IMR-90 (cell line): ENCODE data around the gene ITGA4. TPM values are rescaled to one million over a fixed set of nuclear protein-coding genes. Genes with fewer than 3 reads are reported as not detected.

Experiments used
- ATAC-seq: fragments of 200-7000 bp; cut with Tn5 transposase; 2 replicates; pipeline ENCODE4 v1.9.1; 2020; ENCODE audit warnings: low read depth, mild to moderate bottlenecking, moderate library complexity
- BruUV-seq: library from RNA; stranded (reverse); fragments of 400-500 nt; replicated peaks from 2 replicates; lab custom pipeline; 2021; lab: Mats Ljungman, UMichigan
- CTCF ChIA-PET: fragments of 300-600 bp; formaldehyde crosslinking; extraction: SDS; loops from one replicate; lab custom pipeline; 2021; ENCODE audit warnings: antibody characterized with exemption; lab: Yijun Ruan, JAX
- POLR2A ChIA-PET: fragments of 300-600 bp; sonication (Branson Sonifier 250); formaldehyde crosslinking; loops from one replicate; lab custom pipeline; 2022; ENCODE audit warnings: antibody characterized with exemption; ENCODE audit not compliant: unreplicated experiment; lab: Charles Lee
- DNase-seq: peaks from one replicate; pipeline ENCODE4 v3.0.0; 2013
- H2AFZ ChIP-seq: replicated peaks from 2 replicates; pipeline ENCODE3; 2013; ENCODE audit warnings: low read length, mild to moderate bottlenecking; ENCODE audit not compliant: poor library complexity
- H2AK5ac ChIP-seq: 2 replicates; pipeline ENCODE4 v1.6.1; 2013; ENCODE audit warnings: low read depth, low read length, inconsistent platforms
- H2AK9ac ChIP-seq: replicated peaks from 2 replicates; pipeline ENCODE3; 2013; ENCODE audit warnings: mild to moderate bottlenecking, low read depth, low read length, moderate library complexity; ENCODE audit not compliant: poor library complexity
- H2BK120ac ChIP-seq: 2 replicates; pipeline ENCODE4 v1.6.1; 2013; ENCODE audit warnings: low read depth, low read length, inconsistent platforms
- H2BK15ac ChIP-seq: 3 replicates; pipeline ENCODE4 v1.6.1; 2013; ENCODE audit warnings: low read depth, low read length, inconsistent platforms
- H2BK20ac ChIP-seq: 2 replicates; pipeline ENCODE4 v1.6.1; 2013; ENCODE audit warnings: low read depth, mild to moderate bottlenecking, inconsistent platforms, low read length, moderate library complexity
- H2BK5ac ChIP-seq: 2 replicates; pipeline ENCODE4 v1.6.1; 2013; ENCODE audit warnings: mild to moderate bottlenecking, low read depth, low read length, inconsistent platforms; ENCODE audit not compliant: poor library complexity, severe bottlenecking
- H3K14ac ChIP-seq: replicated peaks from 2 replicates; pipeline ENCODE4 v1.6.1; 2013; ENCODE audit warnings: low read depth, low read length, inconsistent platforms
- H3K18ac ChIP-seq: 2 replicates; pipeline ENCODE4 v1.6.1; 2013; ENCODE audit warnings: low read depth, low read length, control low read depth
- H3K23ac ChIP-seq: 2 replicates; pipeline ENCODE4 v1.6.1; 2013; ENCODE audit warnings: low read depth, low read length, inconsistent platforms
- H3K27ac ChIP-seq: 2 replicates; pipeline ENCODE4 v1.5.1; 2013; ENCODE audit warnings: mild to moderate bottlenecking, control low read depth, low read length; ENCODE audit not compliant: insufficient read depth
- H3K27me3 ChIP-seq: 2 replicates; pipeline ENCODE4 v1.6.1; 2013; ENCODE audit warnings: low read length; ENCODE audit not compliant: control insufficient read depth, insufficient read depth
- H3K36me3 ChIP-seq: 2 replicates; pipeline ENCODE4 v1.6.1; 2013; ENCODE audit warnings: low read length, mixed read lengths; ENCODE audit not compliant: control insufficient read depth, insufficient read depth
- H3K4ac ChIP-seq: 2 replicates; pipeline ENCODE4 v1.6.1; 2013; ENCODE audit warnings: low read depth, low read length, inconsistent platforms
- H3K4me1 ChIP-seq: 2 replicates; pipeline ENCODE4 v1.6.1; 2013; ENCODE audit warnings: low read length, mixed read lengths; ENCODE audit not compliant: control insufficient read depth, insufficient read depth
- H3K4me2 ChIP-seq: 2 replicates; pipeline ENCODE4 v1.6.1; 2013; ENCODE audit warnings: low read depth, mild to moderate bottlenecking, control low read depth, low read length, moderate library complexity
- H3K4me3 ChIP-seq: 2 replicates; pipeline ENCODE4 v1.5.1; 2013; ENCODE audit warnings: low read depth, mild to moderate bottlenecking, control low read depth, low read length, moderate library complexity; ENCODE audit not compliant: insufficient read depth
- H3K56ac ChIP-seq: 2 replicates; pipeline ENCODE4 v1.6.1; 2013; ENCODE audit warnings: low read length, inconsistent platforms; ENCODE audit not compliant: insufficient read depth; ENCODE audit errors: extremely low read depth
- H3K79me1 ChIP-seq, 2 experiments: 2 replicates each; pipeline ENCODE4 v1.6.1; 2013; ENCODE audit warnings: low read length in 2 of 2, inconsistent platforms in 1 of 2, low read depth in 1 of 2
- H3K9ac ChIP-seq: 2 replicates; pipeline ENCODE4 v1.6.1; 2013; ENCODE audit warnings: low read depth, low read length, control low read depth
- H3K9me1 ChIP-seq: 2 replicates; pipeline ENCODE4 v1.6.1; 2013; ENCODE audit warnings: low read length, inconsistent platforms; ENCODE audit not compliant: insufficient read depth
- H3K9me3 ChIP-seq: 2 replicates; pipeline ENCODE4 v1.6.1; 2013; ENCODE audit warnings: low read length; ENCODE audit not compliant: control insufficient read depth, insufficient read depth
- H4K20me1 ChIP-seq: 2 replicates; pipeline ENCODE4 v1.6.1; 2013; ENCODE audit warnings: low read length, inconsistent platforms; ENCODE audit not compliant: insufficient read depth
- H4K5ac ChIP-seq: 2 replicates; pipeline ENCODE4 v1.6.1; 2013; ENCODE audit warnings: mild to moderate bottlenecking, low read depth, low read length, control low read depth
- H4K8ac ChIP-seq, 2 experiments: 2 replicates each; pipeline ENCODE4 v1.6.1; 2013; ENCODE audit warnings: low read depth in 2 of 2, low read length in 2 of 2, control low read depth in 1 of 2, inconsistent platforms in 1 of 2
- H4K91ac ChIP-seq: 2 replicates; pipeline ENCODE4 v1.6.1; 2013; ENCODE audit warnings: low read depth, low read length, inconsistent platforms; ENCODE audit not compliant: insufficient read depth
- CHD1 ChIP-seq: IDR thresholded peaks from 2 replicates; pipeline ENCODE4 v1.6.1; 2012; ENCODE audit warnings: low read depth, low read length, improper control_type of control experiment
- ELK1 ChIP-seq: fragments of 150-350 bp; IDR thresholded peaks from 2 replicates; pipeline ENCODE4 v1.6.1; 2016; ENCODE audit warnings: low read depth, mild to moderate bottlenecking, low read length, moderate library complexity, borderline replicate concordance
- MXI1 ChIP-seq: IDR thresholded peaks from 2 replicates; pipeline ENCODE4 v1.6.1; 2012; ENCODE audit warnings: low read depth, mild to moderate bottlenecking, low read length, moderate library complexity, borderline replicate concordance
- RAD21 ChIP-seq: IDR thresholded peaks from 2 replicates; pipeline ENCODE4 v1.6.1; 2012; ENCODE audit warnings: low read length, improper control_type of control experiment
- RCOR1 ChIP-seq: IDR thresholded peaks from 2 replicates; pipeline ENCODE4 v1.6.1; 2012; ENCODE audit warnings: mild to moderate bottlenecking, low read length, improper control_type of control experiment; ENCODE audit not compliant: insufficient replicate concordance
- RFX5 ChIP-seq: IDR thresholded peaks from 2 replicates; pipeline ENCODE4 v1.8.0; 2012; ENCODE audit warnings: low read depth, mild to moderate bottlenecking, low read length, moderate library complexity
- SMC3 ChIP-seq: fragments of 150-350 bp; IDR thresholded peaks from 2 replicates; pipeline ENCODE4 v1.6.1; 2016; ENCODE audit warnings: low read depth, mild to moderate bottlenecking, antibody characterized with exemption, low read length, moderate library complexity
- WGBS, 2 experiments: methylation state at CpG; one replicate each; pipeline versions ENCODE4 v1.1.5 to v1.1.7; 2013; ENCODE audit warnings: missing lambda C conversion rate in 2 of 2; ENCODE audit not compliant: insufficient read length in 1 of 2; ENCODE audit errors: extremely low coverage in 2 of 2; 5-methylcytosine and 5-hydroxymethylcytosine counted together
- dilution Hi-C: fragments of 300-500 bp; cut with HindIII; formaldehyde crosslinking; loops from one replicate; pipeline ENCODE4 v1.14.3; 2018; ENCODE audit warnings: low sequenced_read_pairs; ENCODE audit not compliant: unreplicated experiment
- in situ Hi-C: fragments of 300-500 bp; cut with MboI; formaldehyde crosslinking; loops from 3 replicates; pipeline ENCODE4 v1.14.3; 2019; ENCODE audit warnings: low sequenced_read_pairs, inconsistent platforms, mixed read lengths
- intact Hi-C: fragments of 100-400 bp; cut with micrococcal nuclease; formaldehyde crosslinking; loops from 2 replicates; pipeline ENCODE4 v1.10.0; 2022
- polyA plus RNA-seq, 3 experiments: library from polyadenylated mRNA; depleted of rRNA; stranded (reverse); fragments of >200 nt; gene quantifications; 2 replicates each; pipeline ENCODE4 v1.2.3, GENCODE V29; 2012; ENCODE audit warnings: low replicate concordance in 1 of 3
- total RNA-seq: library from RNA; depleted of rRNA; stranded (reverse); fragments of >200 nt; gene quantifications from 2 replicates; pipeline ENCODE4 v1.2.3, GENCODE V29; 2012
- TF ChIP-seq, protein P1 (sequence below): fragments of 150-350 bp; IDR thresholded peaks from 2 replicates; pipeline ENCODE4 v1.6.1; 2017; ENCODE audit warnings: mild to moderate bottlenecking, antibody characterized with exemption, low read length, low read depth

The ITGA4 gene
- total and polyA plus RNA-seq, 2 of the 4 experiments (the other 2 are of a cell fraction) = 6.9 to 13.6 TPM

DNA sequence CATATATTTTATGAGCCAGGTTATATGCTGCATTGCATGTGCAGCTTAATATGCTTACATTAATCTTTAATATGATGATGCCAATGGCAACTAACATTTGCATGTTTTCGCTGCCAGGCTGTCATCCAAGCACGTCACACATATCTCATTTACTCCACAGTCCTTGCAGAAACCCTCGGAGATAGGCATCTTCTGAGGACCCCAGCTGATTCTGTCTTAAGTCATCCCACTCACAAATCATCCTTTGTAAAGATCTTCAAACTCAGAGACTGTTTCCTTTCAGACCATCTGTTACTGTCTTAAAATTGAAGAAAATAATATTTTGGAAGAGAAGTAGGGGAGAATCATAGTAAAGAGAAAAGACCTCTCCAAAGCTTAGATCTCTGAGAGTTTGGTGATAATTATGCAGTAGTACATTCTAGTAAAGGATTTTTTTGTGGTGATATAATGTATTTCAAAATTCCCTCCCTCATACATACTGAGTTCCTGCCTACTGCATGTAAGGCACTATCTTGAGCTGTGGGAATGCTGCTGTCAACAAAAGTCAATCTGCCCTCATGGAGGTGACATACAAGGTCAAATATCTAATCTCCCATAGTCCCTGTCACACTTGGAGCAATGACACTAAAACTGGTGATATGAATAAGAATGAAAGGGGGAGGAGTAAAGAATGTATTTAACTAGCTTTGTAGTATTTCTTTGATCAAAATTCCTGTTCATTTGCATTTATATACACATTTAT lies 11.0 kb downstream of the ITGA4 start:
- H4K91ac ChIP-seq = no peak overlapping the region
- no peaks in the 10 kb centered on the region for H3K9me1 ChIP-seq
- no peak overlapping the region for H2BK5ac ChIP-seq
- H2AFZ ChIP-seq = no peak overlapping the region
- H4K20me1 ChIP-seq = no peaks in the 10 kb centered on the region
- no peak for ATAC-seq
- H3K4me1 ChIP-seq = no peaks in the 10 kb centered on the region
- intact Hi-C loops = loop anchor here (5.0 to 10.0 kb wide), 2 partner anchors 249 to 667 kb away; no protein-coding TSS in a partner anchor
- no peak overlapping the region for H3K23ac ChIP-seq
- no peak overlapping the region for H2BK15ac ChIP-seq
- H3K79me1 ChIP-seq = peaks cover 0 to 3% of the 10 kb centered on the region in 2 experiments; a peak in 2 of 4 replicates
- H4K5ac ChIP-seq = no peak overlapping the region
- no peaks in the 10 kb centered on the region for H3K9me3 ChIP-seq
- no peak overlapping the region for H2AK9ac ChIP-seq
- no peak overlapping the region for H4K8ac ChIP-seq
- BruUV-seq = no TSS peak
- no peak for DNase-seq
- no CpG with 5 or more reads among the region's 3 CpGs for WGBS, 2 experiments
- no peak overlapping the region for H3K4ac ChIP-seq
- H3K56ac ChIP-seq = no peak overlapping the region
- no peak overlapping the region for H2BK120ac ChIP-seq
- no peak overlapping the region for H3K4me3 ChIP-seq
- no peaks in the 10 kb centered on the region for H3K36me3 ChIP-seq
- H3K14ac ChIP-seq = no peak overlapping the region
- in situ Hi-C loops = loop anchor here (10.0 kb wide), 1 partner anchor 1343 kb away; no protein-coding TSS in a partner anchor
- no peak overlapping the region for H3K4me2 ChIP-seq
- no peaks in the 10 kb centered on the region for H3K27me3 ChIP-seq
- dilution Hi-C loops = no loop called here
- H3K27ac ChIP-seq = no peak overlapping the region
- POLR2A ChIA-PET = no interaction called here
- no peak overlapping the region for H2AK5ac ChIP-seq
- CTCF ChIA-PET = interaction anchor here (0.6 to 1.5 kb wide), 4 partner anchors 9 to 774 kb away, joined by 3 to 4 read pairs (median 4); no protein-coding TSS in a partner anchor
- TF ChIP-seq RFX5 (no peak), SMC3 (no peak), RCOR1 (no peak), RAD21 (no peak), MXI1 (no peak), ELK1 (no peak), CHD1 (no peak)
- TF ChIP-seq, protein P1, sequence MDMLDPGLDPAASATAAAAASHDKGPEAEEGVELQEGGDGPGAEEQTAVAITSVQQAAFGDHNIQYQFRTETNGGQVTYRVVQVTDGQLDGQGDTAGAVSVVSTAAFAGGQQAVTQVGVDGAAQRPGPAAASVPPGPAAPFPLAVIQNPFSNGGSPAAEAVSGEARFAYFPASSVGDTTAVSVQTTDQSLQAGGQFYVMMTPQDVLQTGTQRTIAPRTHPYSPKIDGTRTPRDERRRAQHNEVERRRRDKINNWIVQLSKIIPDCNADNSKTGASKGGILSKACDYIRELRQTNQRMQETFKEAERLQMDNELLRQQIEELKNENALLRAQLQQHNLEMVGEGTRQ = no peak
- no peak overlapping the region for H2BK20ac ChIP-seq
- H3K9ac ChIP-seq = no peak overlapping the region
- H3K18ac ChIP-seq = no peak overlapping the region
